Nucleus accumbens (tissue), 56 donors: Measurements from ENCODE around the gene C16orf87.

Source experiments
- DNase-seq, 56 donors: peaks; one replicate each; lab custom pipeline; 2025; lab: John Stamatoyannopoulos, UW

C16orf87 gene

DNA sequence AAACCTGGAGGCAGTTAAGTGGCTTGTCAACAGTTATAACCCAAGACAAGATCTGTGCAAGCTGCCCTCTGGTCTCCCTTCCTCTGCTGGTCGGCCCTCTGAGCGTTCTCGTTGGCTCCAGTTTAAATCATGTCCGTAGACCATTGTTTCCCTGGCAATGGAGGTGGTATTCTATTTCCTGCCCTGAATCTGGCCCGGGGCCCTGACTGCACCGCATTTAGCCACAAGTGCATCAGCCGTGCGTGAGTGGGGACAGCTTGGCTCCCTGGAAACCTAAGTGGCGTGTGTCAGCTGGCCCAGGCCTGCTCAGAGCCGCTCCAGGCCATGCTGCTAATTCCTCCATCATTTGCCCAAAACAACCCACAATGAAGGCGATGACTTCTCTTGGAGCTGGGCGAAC lies 67.8 kb downstream of the C16orf87 start:
- peak in 14 of 56 donors; percentile 6 to 51 (median 12) for DNase-seq

DNA sequence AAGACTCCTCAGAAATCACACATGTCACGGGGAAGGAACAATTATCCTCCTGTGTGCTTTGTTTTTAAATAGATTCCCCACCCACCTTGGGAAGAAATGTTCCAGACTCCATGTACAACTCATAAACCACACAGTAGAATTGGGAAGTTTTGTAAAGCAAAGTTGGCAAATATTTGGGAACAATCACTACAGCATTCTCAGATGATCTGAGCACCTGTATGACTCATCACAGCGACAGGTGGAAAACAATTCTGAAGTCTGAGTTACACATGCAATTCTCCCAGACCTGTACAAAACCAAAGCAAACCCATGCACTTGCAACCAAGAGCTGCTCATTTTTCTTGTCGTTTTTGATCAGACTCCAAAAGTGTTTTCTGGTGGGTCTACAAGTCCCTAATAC lies 68.4 kb downstream of the C16orf87 start:
- DNase-seq, result peak in 3 of 56 donors; percentile 5 to 18 (median 12)

DNA sequence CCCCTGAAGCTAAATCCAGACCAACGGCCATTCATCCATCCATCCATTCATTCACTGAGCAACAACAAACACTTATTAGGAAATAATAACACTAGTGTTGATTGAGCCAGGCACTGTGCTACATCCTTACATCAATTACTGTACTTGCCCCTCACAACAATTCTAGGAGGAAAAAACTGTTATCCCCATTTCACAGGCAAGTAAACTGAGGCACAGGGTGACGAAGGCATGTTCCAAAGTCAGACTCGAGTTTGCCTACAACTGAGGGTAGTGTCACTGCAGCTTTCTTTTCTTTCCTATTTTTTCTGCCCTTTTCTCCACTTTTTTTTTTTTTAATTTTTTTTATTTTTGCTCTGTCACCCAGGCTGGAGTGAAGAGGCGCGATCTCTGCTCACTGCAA lies 71.7 kb downstream of the C16orf87 start:
- no peak for DNase-seq

DNA sequence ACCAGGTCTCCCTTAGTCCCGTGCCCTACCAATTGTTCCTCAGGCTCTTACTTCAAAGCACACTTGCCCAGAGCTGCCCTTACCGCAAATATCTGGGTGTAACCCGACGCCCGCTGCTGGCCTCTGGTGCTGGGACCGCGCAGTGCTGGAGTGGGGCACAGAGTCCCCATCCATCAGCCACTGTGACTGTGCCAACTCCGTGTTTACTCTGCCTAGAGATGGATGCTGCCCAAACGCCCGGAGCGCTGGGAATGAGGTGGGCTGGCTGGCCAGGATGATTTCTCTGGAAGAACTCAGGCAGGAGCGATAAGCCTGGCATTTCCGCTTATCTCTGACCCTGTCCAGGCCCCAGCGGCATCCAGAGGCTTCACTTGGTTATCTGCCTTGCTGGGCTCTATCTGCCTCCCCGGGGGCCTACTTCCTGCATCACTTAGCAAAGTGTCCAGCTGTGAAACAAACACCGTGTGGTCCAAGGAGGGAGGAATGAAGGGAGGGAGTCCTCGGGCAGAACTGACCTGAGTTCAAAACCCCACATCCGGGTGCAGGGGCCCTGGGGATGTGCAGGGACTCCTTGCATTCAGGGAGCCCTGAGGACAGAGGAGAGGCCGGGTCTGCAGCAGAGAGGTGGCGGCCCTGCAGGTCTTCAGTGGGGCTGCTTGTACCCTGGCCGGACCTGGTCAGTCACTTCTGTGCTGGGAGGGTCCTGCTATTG lies 73.5 kb downstream of the C16orf87 start:
- peak in 1 of 56 donors; percentile 14 for DNase-seq

- no peak for DNase-seq
These were observed 74.2 kb downstream of the C16orf87 start for GRCh38 chr16:46756772-46757171.

- DNase-seq, result no peak
These were observed 78.0 kb downstream of the C16orf87 start for GRCh38 chr16:46753015-46753414.

- no peak for DNase-seq
These were observed 79.6 kb downstream of the C16orf87 start for GRCh38 chr16:46751381-46751780.

DNA sequence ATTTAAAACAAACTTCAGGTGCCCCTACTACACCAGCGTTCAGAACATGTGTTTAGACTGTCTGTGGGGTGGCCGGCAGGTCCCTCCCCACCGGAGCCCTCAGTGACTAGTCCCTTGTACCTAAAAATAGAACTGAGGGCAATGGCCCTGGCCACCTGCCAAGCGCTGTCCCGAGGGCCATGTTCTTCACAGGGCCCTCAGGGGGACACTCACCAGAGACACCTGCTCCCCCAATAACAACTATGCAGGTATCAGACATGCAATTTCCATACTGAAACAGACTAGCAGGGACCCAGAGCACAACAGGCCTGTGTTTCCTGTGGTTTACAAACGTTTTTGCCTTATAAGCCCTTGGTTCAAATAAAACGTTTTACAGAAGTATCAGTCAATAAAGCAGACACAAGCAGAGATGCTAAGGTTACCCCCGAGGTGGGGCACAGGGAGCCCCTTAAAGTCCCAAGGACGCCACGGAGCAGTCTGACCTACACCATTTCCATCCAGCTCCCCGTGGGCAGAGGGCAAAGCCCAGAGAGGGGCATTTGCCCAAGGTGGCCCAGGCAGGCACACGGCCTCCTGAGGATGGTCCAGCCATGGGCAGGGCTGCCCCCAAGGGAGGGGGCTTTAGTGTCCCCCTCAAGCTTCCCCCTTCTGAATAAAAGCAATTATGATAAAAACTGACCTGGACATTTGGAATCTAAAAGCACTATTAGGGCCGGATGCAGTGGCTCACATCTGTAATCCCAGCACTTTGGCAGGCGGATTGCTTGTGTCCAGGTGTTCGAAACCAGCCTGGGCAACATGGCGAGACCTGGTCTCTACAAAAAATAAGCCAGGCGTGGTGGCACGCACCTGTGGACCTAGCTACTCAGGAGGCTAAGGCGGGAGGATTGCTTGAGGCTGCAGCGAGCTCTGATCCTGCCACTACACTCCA lies 81.9 kb downstream of the C16orf87 start:
- DNase-seq, result peak in 2 of 56 donors; percentile 9 to 13

DNA sequence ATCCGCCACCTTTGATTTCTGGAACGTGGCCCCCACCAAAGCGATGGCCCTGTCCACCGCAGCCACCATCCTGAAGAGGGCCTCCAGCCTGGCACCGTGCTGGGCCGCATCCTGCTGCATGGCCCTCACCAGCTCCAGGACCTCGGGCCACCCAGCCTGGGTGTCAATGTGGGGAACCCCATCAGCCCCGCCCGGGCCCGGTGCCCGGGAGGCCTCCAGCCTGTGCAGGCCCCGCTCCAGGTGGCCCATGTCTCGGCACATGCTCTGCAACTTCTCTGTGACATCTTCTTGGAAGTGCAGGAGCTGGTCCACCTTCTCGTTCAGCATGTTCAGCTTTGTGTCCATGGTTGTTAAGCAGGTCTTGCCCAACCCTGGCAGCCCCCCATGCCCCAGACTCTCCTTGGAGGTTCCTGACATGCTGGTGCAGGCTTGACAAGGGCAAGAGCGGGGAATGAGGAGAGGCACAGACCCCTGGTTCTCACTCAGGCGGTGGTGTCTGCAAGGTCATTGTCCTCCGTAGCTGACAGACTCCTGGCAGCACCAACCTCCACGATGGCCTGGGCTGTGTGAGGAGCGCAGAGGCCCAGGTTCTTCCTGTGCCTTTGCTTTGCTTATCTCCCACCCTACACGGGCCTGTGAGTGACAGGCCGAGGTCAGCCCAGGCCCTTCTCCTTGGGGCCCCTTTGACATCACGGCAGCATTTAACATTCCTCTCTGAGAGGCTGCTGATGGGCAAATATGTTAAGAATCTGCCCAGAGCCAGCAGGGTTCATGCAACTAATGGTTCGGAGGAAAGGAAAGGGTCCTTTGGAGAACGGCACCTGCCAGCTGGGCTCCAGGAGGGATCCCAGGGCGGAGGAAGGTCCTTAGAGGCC lies 83.0 kb downstream of the C16orf87 start, which contains the start of gene MYLK3:
MYLK3 (minus strand) TSS at position 568 of the 875 bp plus-strand sequence; CDS start at position 417, 151 bp downstream.
- DNase-seq, result no peak

- DNase-seq, result no peak
These were observed 83.9 kb downstream of the C16orf87 start for GRCh38 chr16:46746821-46747776.
